SK-N-SH (cell line): ENCODE measurements around the gene UBR3. TPM values are rescaled to one million over a fixed set of nuclear protein-coding genes. Genes with fewer than 3 reads are reported as not detected.

ENCODE experiments used
- CTCF ChIA-PET: fragments of 300-600, 350-600 bp; formaldehyde crosslinking; extraction: SDS; loops from one replicate; lab custom pipeline; 2021; lab: Yijun Ruan, JAX
- POLR2A ChIA-PET: fragments of 350-600 bp; sonication (Branson Sonifier 250); formaldehyde crosslinking; extraction: SDS; loops from one replicate; lab custom pipeline; 2020; ENCODE audit warnings: antibody characterized with exemption, inconsistent platforms; lab: Yijun Ruan, JAX
- DNase-seq: peaks from one replicate; pipeline ENCODE4 v3.0.0; 2012
- H2AFZ ChIP-seq: fragments of 200-600 bp; sonication (generic); 2 replicates; pipeline ENCODE4 v1.8.1; 2016; ENCODE audit warnings: antibody characterized with exemption, mild to moderate bottlenecking, low read depth
- H3F3A ChIP-seq: fragments of 200-600 bp; sonication (generic); replicated peaks from 2 replicates; pipeline ENCODE3; 2016; ENCODE audit warnings: antibody characterized with exemption, mild to moderate bottlenecking; ENCODE audit not compliant: insufficient read depth
- H3K27ac ChIP-seq, 2 experiments: fragments of 200-500 bp in 1 of 2; fragments of 200-600 bp in 1 of 2; sonication (Bioruptor generic) in 1 of 2; sonication (generic), shearing (Covaris generic) in 1 of 2; 2 replicates each; pipeline versions ENCODE4 v1.5.1 to v1.6.1; 2014 to 2016; ENCODE audit warnings: low read depth in 2 of 2, inconsistent platforms in 1 of 2, low read length in 1 of 2, mild to moderate bottlenecking in 1 of 2, mixed read lengths in 1 of 2
- H3K27me3 ChIP-seq: fragments of 200-600 bp; sonication (generic), shearing (Covaris generic); 2 replicates; pipeline ENCODE4 v1.6.1; 2016; ENCODE audit warnings: mixed run types; ENCODE audit not compliant: insufficient read depth
- H3K36me3 ChIP-seq, 2 experiments: fragments of 200-500 bp in 1 of 2; fragments of 200-600 bp in 1 of 2; sonication (Bioruptor generic) in 1 of 2; sonication (generic) in 1 of 2; replicated peaks in 1 of 2; 2 replicates each; pipeline versions ENCODE3 to v1.5.1; 2014 to 2016; ENCODE audit warnings: low read length in 1 of 2, mild to moderate bottlenecking in 1 of 2; ENCODE audit not compliant: insufficient read depth in 2 of 2, control insufficient read depth in 1 of 2
- H3K4me1 ChIP-seq, 2 experiments: fragments of 200-500 bp in 1 of 2; fragments of 200-600 bp in 1 of 2; sonication (Bioruptor generic) in 1 of 2; sonication (generic), shearing (Covaris generic) in 1 of 2; 2 replicates each; pipeline versions ENCODE4 v1.5.1 to v1.6.1; 2014 to 2016; ENCODE audit warnings: low read depth in 1 of 2, low read length in 1 of 2, mixed run types in 1 of 2; ENCODE audit not compliant: insufficient read depth in 2 of 2, control insufficient read depth in 1 of 2
- H3K4me2 ChIP-seq: fragments of 200-600 bp; sonication (generic), shearing (Covaris generic); 2 replicates; pipeline ENCODE4 v1.6.1; 2017; ENCODE audit warnings: mixed run types
- H3K4me3 ChIP-seq, 2 experiments: fragments of 200-500 bp in 1 of 2; fragments of 200-600 bp in 1 of 2; sonication (Bioruptor generic) in 1 of 2; sonication (generic), shearing (Covaris generic) in 1 of 2; 2 replicates each; pipeline versions ENCODE4 v1.5.1 to v1.8.1; 2014 to 2016; ENCODE audit warnings: low read depth in 2 of 2, inconsistent platforms in 1 of 2, low read length in 1 of 2, mild to moderate bottlenecking in 1 of 2, mixed read lengths in 1 of 2, moderate library complexity in 1 of 2
- H3K79me2 ChIP-seq: fragments of 200-600 bp; sonication (generic); 2 replicates; pipeline ENCODE4 v1.8.1; 2017; ENCODE audit warnings: mild to moderate bottlenecking; ENCODE audit not compliant: insufficient read depth
- H3K9ac ChIP-seq: fragments of 200-600 bp; sonication (generic); 2 replicates; pipeline ENCODE4 v1.6.1; 2017; ENCODE audit warnings: mixed run types
- H3K9me2 ChIP-seq: fragments of 200-600 bp; sonication (generic); 2 replicates; pipeline ENCODE4 v1.6.1; 2017; ENCODE audit warnings: mixed run types
- H3K9me3 ChIP-seq: fragments of 200-600 bp; sonication (generic); 2 replicates; pipeline ENCODE4 v1.6.1; 2017; ENCODE audit warnings: mixed run types, mild to moderate bottlenecking, moderate library complexity
- H4K20me1 ChIP-seq: fragments of 200-600 bp; sonication (generic); 2 replicates; pipeline ENCODE4 v1.6.1; 2017; ENCODE audit warnings: mild to moderate bottlenecking, mixed run types; ENCODE audit not compliant: insufficient read depth
- ELF1 ChIP-seq: IDR thresholded peaks from 2 replicates; pipeline ENCODE4 v1.4.0; 2012
- FOXJ3 ChIP-seq: sonication (generic); formaldehyde crosslinking; IDR thresholded peaks from 2 replicates; pipeline ENCODE4 v1.5.1; 2020; ENCODE audit warnings: mild to moderate bottlenecking, missing genetic modification reagents
- FOXM1 ChIP-seq: IDR thresholded peaks from 2 replicates; pipeline ENCODE4 v1.4.0; 2012; ENCODE audit warnings: low read depth, mild to moderate bottlenecking
- GABPA ChIP-seq: IDR thresholded peaks from 2 replicates; pipeline ENCODE4 v1.4.0; 2012; ENCODE audit warnings: low read depth, mild to moderate bottlenecking
- JUND ChIP-seq: IDR thresholded peaks from 2 replicates; pipeline ENCODE4 v1.4.0; 2012
- MXI1 ChIP-seq: IDR thresholded peaks from 2 replicates; pipeline ENCODE4 v1.6.1; 2012; ENCODE audit warnings: mild to moderate bottlenecking, low read depth, low read length, improper control_type of control experiment
- NFIC ChIP-seq: IDR thresholded peaks from 2 replicates; pipeline ENCODE4 v1.4.0; 2012; ENCODE audit warnings: borderline replicate concordance
- NRF1 ChIP-seq: IDR thresholded peaks from 2 replicates; pipeline ENCODE4 v1.6.1; 2012; ENCODE audit warnings: low read depth, mild to moderate bottlenecking, low read length
- RAD21 ChIP-seq: IDR thresholded peaks from 2 replicates; pipeline ENCODE4 v1.6.1; 2012; ENCODE audit warnings: mild to moderate bottlenecking, low read length
- RCOR1 ChIP-seq: fragments of 150-350 bp; IDR thresholded peaks from 2 replicates; pipeline ENCODE4 v1.6.1; 2017; ENCODE audit warnings: antibody characterized with exemption, low read length
- RFX5 ChIP-seq: IDR thresholded peaks from 2 replicates; pipeline ENCODE4 v1.6.1; 2012; ENCODE audit warnings: mild to moderate bottlenecking, improper control_type of control experiment, low read length
- RXRA ChIP-seq: IDR thresholded peaks from 2 replicates; pipeline ENCODE4 v1.4.0; 2012; ENCODE audit warnings: low read depth, mild to moderate bottlenecking, borderline replicate concordance
- SMC3 ChIP-seq: IDR thresholded peaks from 2 replicates; pipeline ENCODE4 v1.6.1; 2012; ENCODE audit warnings: low read depth, low read length, improper control_type of control experiment
- TAF1 ChIP-seq: IDR thresholded peaks from 2 replicates; pipeline ENCODE4 v1.6.1; 2012; ENCODE audit warnings: low read depth, mild to moderate bottlenecking, low read length, moderate library complexity, borderline replicate concordance
- TCF12 ChIP-seq: IDR thresholded peaks from 2 replicates; pipeline ENCODE4 v1.4.0; 2012
- YY1 ChIP-seq: IDR thresholded peaks from 2 replicates; pipeline ENCODE4 v1.4.0; 2012; ENCODE audit warnings: low read depth, mild to moderate bottlenecking
- polyA plus RNA-seq, 3 experiments: library from polyadenylated mRNA; depleted of rRNA; stranded (reverse); fragments of >200 nt; gene quantifications; 2 replicates each; pipeline ENCODE4 v1.2.3, GENCODE V29; 2012
- TF ChIP-seq, protein P1 (sequence below): IDR thresholded peaks from 2 replicates; pipeline ENCODE4 v1.4.0; 2012; ENCODE audit warnings: low read depth
- TF ChIP-seq, protein P2 (sequence below): IDR thresholded peaks from 2 replicates; pipeline ENCODE4; 2012
- TF ChIP-seq, protein P3 (sequence below): IDR thresholded peaks from 2 replicates; pipeline ENCODE4 v1.4.0; 2012; ENCODE audit warnings: low read depth, borderline replicate concordance
- TF ChIP-seq, protein P4 (sequence below): fragments of 200-600 bp; sonication (generic); IDR thresholded peaks from 2 replicates; pipeline ENCODE4 v1.6.1; 2017; ENCODE audit warnings: antibody characterized with exemption, mild to moderate bottlenecking, moderate library complexity

UBR3 gene
- polyA plus RNA-seq, 1 of the 3 experiments (the other 2 are of a cell fraction) = 5.2 TPM

DNA sequence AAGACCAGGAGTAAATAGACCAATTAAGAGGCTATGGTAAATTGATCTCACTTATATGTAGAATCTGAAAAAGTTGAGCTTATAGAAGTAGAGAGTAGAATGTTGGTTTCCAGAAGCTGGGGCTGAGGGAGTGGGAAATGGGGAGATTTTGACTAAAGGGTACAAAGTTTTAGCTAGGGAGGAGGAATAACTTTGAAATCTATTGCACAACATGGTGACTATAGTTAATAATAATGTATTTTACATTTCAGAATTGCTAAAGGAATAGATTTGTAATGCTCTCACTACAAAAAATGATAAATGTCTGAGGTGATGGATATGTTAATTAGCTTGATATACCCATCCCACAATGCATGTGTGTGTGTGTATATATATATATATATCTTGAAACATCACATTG, 82.1 kb downstream of the UBR3 start:
- DNase-seq = no peak
- peaks cover 0 to 6% of the 10 kb centered on the region in 2 experiments; a peak in 2 of 4 replicates for H3K4me1 ChIP-seq
- no peaks in the 10 kb centered on the region for H4K20me1 ChIP-seq
- peaks cover 3% of the 10 kb centered on the region for H3F3A ChIP-seq
- H3K9me2 ChIP-seq = no peaks in the 10 kb centered on the region
- no peaks in the 10 kb centered on the region for H3K27me3 ChIP-seq
- H3K4me3 ChIP-seq = no peak overlapping the region
- no peak overlapping the region for H3K27ac ChIP-seq
- H2AFZ ChIP-seq = no peak overlapping the region
- no peaks in the 10 kb centered on the region for H3K9me3 ChIP-seq
- H3K36me3 ChIP-seq = peaks cover 5 to 50% of the 10 kb centered on the region in 2 experiments
- H3K4me2 ChIP-seq = no peak overlapping the region
- CTCF ChIA-PET = interaction anchor here (0.7 to 1.4 kb wide), 3 partner anchors 19 to 500 kb away, joined by 3 read pairs; partner anchors contain the start of gene METTL5
- TF ChIP-seq, protein P1, sequence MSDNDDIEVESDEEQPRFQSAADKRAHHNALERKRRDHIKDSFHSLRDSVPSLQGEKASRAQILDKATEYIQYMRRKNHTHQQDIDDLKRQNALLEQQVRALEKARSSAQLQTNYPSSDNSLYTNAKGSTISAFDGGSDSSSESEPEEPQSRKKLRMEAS = no peak
- TF ChIP-seq, protein P2, sequence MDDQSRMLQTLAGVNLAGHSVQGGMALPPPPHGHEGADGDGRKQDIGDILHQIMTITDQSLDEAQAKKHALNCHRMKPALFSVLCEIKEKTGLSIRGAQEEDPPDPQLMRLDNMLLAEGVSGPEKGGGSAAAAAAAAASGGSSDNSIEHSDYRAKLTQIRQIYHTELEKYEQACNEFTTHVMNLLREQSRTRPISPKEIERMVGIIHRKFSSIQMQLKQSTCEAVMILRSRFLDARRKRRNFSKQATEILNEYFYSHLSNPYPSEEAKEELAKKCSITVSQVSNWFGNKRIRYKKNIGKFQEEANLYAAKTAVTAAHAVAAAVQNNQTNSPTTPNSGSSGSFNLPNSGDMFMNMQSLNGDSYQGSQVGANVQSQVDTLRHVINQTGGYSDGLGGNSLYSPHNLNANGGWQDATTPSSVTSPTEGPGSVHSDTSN = no peak
- TF ChIP-seq, protein P3, sequence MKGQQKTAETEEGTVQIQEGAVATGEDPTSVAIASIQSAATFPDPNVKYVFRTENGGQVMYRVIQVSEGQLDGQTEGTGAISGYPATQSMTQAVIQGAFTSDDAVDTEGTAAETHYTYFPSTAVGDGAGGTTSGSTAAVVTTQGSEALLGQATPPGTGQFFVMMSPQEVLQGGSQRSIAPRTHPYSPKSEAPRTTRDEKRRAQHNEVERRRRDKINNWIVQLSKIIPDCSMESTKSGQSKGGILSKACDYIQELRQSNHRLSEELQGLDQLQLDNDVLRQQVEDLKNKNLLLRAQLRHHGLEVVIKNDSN = no peak
- TF ChIP-seq RFX5 = no peak
- no peak for TF ChIP-seq TCF12
- TF ChIP-seq RXRA = no peak
- TF ChIP-seq NFIC = no peak
- TF ChIP-seq, protein P4, sequence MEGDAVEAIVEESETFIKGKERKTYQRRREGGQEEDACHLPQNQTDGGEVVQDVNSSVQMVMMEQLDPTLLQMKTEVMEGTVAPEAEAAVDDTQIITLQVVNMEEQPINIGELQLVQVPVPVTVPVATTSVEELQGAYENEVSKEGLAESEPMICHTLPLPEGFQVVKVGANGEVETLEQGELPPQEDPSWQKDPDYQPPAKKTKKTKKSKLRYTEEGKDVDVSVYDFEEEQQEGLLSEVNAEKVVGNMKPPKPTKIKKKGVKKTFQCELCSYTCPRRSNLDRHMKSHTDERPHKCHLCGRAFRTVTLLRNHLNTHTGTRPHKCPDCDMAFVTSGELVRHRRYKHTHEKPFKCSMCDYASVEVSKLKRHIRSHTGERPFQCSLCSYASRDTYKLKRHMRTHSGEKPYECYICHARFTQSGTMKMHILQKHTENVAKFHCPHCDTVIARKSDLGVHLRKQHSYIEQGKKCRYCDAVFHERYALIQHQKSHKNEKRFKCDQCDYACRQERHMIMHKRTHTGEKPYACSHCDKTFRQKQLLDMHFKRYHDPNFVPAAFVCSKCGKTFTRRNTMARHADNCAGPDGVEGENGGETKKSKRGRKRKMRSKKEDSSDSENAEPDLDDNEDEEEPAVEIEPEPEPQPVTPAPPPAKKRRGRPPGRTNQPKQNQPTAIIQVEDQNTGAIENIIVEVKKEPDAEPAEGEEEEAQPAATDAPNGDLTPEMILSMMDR = no peak
- TF ChIP-seq TAF1 = no peak
- TF ChIP-seq MXI1 = no peak
- no peak for TF ChIP-seq SMC3
- no peak for TF ChIP-seq JUND
- no peak for TF ChIP-seq NRF1
- TF ChIP-seq YY1 = no peak
- no peak for TF ChIP-seq FOXM1
- no peak for TF ChIP-seq GABPA
- TF ChIP-seq ELF1 = no peak
- no peak for TF ChIP-seq FOXJ3 (CRISPR knock-in tag)
- TF ChIP-seq RCOR1 = no peak
- no peak for TF ChIP-seq RAD21
- H3K79me2 ChIP-seq = no peaks in the 10 kb centered on the region
- POLR2A ChIA-PET = no interaction called here
- no peak overlapping the region for H3K9ac ChIP-seq
